HG02763 (cell line): Measurements from ENCODE around the gene AKNA.

ENCODE experiments used
- ATAC-seq: cut with Tn5 transposase; IDR thresholded peaks from one replicate; pipeline ENCODE4 v1.9.1; 2021; ENCODE audit warnings: mild to moderate bottlenecking, moderate library complexity; ENCODE audit not compliant: unreplicated experiment

Gene AKNA

DNA sequence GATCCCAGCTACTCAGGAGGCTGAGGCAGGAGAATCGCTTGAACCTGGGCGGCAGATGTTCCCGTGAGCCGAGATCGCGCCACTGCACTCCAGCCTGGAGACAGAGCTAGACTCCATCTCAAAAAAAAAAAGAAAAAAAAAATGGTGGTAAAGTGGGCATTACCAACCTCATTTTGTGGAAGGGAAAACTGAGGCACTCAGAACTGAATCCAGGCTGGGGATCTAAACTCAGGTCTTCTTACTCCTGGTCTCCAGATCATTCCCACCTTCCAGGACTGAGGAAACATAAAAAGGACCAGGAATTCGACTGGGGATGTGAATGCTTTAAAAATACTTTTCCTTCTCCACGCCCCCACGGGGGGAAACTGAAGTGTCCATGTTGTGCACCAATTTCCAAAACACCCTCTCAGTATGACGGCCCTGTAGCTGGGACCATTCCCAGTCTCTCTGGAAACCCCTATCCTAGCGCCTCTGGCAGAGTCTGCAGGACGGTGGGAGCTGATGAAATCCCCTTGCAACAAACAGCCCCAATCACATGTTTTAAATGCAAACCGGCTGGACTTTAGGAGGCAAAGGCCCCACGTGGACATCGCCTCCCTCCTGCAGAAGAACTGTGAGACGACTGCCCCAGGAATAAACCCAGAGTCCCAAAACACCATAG lies 8.9 kb upstream of the AKNA start:
- ATAC-seq = no peak

DNA sequence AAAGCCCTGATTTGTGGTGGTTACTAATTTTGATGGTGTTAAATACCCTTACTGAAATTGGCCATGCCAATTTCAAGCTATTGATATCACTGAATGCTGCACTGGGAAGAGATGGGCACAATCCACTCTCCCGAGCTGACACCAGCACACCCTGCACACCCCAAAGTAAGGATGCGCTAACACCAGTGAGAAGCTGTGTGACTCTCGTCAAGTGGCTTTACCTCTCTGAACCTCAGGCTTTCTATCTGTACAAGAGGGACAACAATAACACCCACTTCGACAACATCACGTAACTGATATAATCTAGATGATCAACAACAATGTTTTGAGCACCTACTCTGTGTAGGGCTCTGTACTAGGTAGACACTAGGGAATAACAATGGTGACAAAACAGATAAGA lies 8.0 kb upstream of the AKNA start:
- no peak for ATAC-seq

GRCh38 chr9:114395334-114395617 lies 7.5 kb upstream of the AKNA start:
- no peak for ATAC-seq

DNA sequence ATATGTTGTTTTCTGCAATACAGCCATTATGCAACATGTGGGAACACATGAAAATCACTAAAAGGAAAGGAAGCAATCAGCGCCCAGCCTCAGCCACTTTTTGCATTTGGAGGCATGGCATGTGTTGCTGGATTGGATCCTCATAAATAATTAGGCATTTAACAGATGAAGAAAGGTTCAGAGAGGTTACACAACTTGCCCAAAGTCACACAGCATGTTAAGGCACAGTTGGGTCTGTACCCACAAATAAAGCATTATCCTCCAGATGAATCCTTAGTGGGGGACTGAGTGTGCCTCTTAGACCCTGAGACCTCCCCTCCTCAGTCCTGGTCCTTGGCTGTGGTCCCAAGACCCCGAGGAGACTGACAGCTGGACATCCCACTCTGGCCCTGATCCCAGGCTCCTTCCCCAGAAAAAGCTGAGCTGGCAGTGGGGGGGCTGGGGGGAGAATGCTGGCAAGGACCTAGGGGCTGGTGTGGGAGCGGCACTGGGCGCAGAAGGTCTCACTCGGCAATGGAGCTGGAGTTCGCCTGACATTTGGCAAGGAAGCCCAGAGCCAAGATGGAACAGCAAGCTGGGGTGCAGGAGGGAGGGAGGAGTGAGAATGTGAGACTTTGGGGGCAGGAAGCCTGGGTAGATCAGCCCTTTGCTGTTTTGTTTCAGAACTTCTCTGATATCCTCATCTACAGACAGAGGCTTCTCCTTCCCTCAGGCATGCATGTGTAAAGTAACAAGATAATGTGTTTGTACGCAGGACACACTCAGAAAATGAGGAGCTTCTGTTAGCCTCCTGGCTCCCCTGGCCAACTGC lies 6.9 kb upstream of the AKNA start:
- no peak for ATAC-seq

- no peak for ATAC-seq
These were observed 4.9 kb upstream of the AKNA start for GRCh38 chr9:114392749-114393112.

DNA sequence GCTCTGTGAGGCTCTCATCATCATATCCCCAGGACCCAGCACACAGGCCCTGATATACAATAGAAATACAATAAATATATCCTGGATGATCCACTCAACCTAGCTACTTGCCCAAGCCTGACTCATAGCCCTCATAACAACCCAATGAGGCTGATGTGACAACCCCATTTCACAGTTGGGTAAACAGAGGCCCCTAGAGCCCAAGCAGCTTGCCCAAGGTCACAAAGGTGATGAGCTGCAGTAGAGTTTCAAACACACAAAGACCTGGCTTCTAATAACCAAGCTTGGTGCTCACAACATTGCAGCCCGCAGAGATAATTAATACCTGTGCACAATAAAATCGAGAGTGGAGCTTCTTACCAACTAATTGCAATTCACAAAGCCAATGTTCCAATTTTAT lies 3.2 kb upstream of the AKNA start:
- ATAC-seq = no peak

DNA sequence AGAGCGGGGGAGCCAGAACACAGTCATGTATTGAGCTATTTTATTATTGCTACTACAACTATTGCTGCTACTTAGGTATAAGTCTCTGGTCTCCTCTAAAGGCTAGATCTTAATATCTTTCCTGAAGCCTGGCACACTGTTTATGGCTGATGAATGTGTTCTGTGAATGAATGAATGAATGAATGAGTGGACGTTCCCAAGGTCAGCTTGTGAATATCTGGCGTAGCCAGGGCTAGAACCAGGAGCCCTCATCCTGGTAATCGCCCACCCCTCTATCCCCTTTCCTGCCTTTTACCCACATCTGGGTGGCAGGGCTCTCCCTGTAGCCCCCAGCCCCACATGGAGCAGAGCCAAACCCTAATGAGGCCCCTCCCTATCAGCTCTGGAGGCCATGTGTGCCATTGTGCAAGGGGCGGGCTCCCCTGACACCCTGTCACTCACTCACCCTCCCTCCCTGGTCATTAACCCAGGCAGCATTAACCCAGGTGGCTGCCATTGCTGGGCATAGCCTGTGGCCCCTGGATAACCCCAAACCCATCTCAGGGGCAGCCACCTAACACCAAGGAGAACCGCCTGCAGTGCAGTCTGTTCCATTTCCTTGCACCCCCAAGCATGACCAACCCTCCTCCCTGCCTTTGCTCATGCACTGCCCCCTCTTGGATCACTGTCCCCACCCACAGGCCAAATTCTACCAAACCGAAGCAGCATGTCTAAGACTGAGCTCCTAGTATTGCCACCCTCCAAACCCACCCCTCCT lies 2.0 kb upstream of the AKNA start:
- ATAC-seq = no peak

DNA sequence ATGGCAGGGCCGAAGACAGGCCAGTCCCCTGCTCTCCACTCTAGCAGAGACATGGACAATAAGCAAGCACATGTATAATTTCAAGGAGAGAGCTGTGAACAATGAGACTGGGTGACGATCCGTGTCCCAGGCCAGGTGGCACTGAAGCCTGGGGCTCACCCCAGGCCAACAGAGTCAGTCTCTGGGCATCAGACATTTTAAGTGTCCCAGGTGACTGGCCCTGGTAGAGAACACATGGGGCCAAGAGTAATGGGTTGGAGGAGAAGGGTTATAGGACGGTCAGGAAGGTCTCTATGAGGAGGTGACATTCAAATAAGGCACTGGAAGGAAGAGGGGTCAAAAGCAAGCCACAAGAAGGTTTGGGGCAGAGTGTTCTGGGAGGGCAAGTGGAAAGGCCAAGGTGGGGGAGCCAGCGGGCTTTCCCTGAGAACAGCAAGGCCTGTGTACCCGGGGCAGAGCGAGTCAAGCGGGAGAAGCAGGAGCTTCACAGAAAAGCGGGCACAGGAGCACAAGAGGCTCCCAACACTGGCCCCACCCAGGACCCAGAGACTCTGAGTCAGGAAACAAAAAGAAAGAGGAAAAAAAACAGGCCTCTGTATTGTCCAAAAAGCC lies 1.1 kb upstream of the AKNA start:
- no peak for ATAC-seq

DNA sequence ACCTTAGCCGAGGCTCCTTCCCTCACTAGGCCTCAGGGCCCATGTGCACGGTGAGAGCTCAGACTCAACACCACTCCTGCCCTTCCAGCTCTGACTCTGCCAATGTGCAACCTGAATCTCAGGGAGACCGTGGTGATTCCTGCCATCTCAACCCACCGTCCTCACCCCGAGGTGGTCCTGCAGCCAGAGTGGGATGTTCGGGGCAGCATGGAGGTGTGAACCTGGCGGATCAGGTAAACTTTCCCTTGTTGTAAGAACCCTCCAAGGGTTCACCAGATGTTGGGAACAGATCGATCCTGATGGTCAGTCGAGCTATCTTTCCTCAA lies 538 bp upstream of the AKNA start:
- no peak for ATAC-seq

DNA sequence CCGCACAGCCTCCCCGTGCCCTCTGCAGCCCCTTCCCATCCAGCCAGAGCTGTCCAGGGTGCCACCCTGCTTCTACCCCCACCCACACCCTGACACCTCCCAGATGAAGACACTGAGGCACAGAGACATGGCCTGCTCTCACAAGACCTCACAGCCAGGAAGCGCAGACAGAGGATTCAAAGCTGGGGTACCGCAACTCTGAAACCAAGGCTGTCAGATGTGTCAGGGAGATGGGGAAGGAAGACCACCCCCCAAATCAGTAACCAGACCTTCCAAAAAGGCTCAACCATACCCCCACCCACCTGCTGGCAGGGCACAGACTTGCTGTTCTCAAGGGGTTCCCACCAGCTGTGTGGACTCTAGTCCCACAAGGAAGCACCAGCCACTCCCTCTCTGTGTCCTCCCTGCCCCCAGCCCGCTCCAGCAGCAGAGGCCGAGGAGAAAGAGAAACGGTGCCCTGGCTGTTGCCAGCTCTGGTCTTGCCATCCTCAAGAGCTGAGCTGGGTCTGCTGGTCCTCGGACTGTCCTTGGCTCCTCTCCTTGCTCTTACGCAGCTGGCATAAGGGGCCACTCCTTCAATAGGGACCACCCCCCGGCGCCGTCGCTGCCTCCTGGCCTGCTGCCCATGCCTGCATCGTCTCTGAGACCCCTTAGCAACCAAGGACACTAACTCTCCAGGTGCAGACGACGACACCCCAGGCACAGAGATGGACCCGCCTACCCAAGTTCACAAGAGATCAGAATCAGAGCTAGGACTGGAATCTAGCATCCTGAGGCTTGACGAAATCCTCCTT lies 699 bp downstream of the AKNA start:
- no peak for ATAC-seq

GRCh38 chr9:114386361-114386885 lies 1.4 kb downstream of the AKNA start:
- no peak for ATAC-seq

- ATAC-seq = peak; percentile 80
These were observed 2.2 kb downstream of the AKNA start for GRCh38 chr9:114385397-114386181.

DNA sequence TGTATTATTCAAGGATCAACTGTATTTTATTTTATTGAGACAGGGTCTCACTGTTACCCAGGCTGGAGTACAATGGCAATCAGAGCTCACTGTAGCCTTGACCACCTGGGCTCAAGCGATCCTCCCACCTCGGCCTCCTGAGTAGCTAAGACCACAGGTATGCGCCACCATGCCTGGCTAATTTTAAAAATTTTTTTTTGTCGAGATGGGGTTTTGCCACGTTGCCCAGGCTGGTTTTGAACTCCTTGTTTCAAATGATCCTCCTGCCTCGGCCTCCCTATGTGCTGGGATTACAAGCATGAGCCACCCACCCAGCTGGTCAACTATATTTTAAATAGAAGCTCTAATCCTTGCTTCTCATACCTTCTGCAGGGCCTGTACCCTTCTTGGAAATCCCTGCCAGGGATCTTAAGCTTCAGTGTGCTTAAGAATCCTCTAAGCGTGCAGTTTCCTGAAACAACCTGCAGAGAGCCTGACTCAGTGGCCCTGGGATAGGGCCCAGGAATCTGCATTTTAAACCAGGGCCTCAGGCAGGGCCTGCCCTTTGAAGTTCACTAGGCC lies 2.9 kb downstream of the AKNA start:
- ATAC-seq = no peak

- ATAC-seq = no peak
These were observed 3.4 kb downstream of the AKNA start for GRCh38 chr9:114384341-114384740.

GRCh38 chr9:114383521-114384231 lies 4.1 kb downstream of the AKNA start:
- ATAC-seq = no peak

DNA sequence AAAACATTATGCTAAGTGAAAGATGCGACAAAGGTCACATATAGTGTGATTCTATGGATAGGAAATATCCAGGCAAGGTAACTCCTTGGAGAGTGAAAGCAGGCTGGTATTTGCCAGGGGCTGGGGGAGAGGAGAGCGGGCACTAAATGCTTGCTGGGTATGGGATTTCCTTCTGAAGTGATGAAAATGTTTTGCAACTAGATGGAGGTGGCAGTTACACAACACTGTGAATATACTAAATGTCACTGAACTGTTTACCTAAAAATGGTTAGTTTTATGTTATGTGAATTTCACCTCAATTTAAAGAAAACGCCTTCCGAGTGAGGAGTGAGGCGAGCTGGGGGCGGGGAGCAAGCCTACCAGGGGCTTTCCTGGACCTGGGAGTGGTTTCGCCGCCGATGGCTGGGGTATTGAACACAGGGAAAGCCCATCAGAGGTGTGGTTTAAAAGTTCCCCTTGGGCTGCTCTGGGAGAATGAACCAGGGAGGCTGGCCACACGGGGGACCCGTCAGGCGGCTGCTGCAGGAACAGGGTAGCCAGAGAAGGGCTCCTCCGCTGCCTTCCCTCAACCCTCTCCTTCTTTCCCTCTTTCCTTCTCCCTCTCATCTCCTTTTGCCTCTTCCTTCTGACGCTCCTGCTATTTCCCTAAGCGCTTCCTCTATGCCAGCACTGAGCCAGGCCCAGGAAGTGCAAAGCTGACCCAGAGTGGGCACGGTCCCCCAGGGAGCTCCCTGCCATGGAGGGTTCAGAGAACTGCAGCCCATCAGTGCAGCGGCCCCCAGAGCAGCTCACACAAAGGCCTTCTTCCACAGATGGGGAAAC lies 4.9 kb downstream of the AKNA start:
- no peak for ATAC-seq

DNA sequence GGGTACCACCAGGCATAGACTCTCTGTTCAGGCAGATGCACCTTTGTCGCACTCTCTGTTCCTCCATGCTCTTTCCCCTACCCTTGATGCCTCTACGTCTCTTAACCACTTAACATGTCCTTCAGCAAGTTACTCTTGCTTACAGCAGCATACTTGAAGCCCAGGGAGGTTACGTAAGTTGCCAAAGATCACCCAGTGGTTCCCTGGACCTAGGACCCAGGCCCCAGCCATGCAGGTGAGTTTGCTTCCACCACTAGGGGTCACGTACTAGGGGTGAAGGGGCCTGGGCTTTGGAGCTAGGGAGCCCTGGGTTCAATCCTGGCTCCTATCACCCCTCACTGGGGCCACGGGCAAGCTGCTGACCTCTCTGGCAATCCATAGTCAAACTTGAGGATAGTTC lies 8.9 kb downstream of the AKNA start:
- ATAC-seq = no peak

GRCh38 chr9:114378016-114378415 lies 9.8 kb downstream of the AKNA start:
- ATAC-seq = no peak
